ENCODE measurements around the gene PKN1. TPM values are rescaled to one million over a fixed set of nuclear protein-coding genes. Genes with fewer than 3 reads are reported as not detected.

The PKN1 gene
- 100 to 1,000 TPM; 103 to 141 TPM for total RNA-seq
- polyA plus RNA-seq (2013, experiment 1 of 2) = 89.7 TPM
- 76.1 TPM for polyA plus RNA-seq (2013, experiment 2 of 2)
- long read RNA-seq, experiment 1, transcript PKN1-201 (22 exons, 3,069 nt) = major isoform, 12 of 50 reads
- long read RNA-seq, experiment 1, partial matches to known transcripts = 33 of 50 reads
- long read RNA-seq, experiment 1, other reads (novel, unspliced or antisense) = 4 of 50 reads
- long read RNA-seq, experiment 2, transcript PKN1-201 (22 exons, 3,069 nt) = major isoform, 261 of 309 reads
- long read RNA-seq, experiment 2, partial matches to known transcripts = 26 of 309 reads
- long read RNA-seq, experiment 2, other reads (novel, unspliced or antisense) = 22 of 309 reads
- long read RNA-seq, experiment 3, transcript PKN1-201 (22 exons, 3,069 nt) = major isoform, 48 of 68 reads
- long read RNA-seq, experiment 3, partial matches to known transcripts = 16 of 68 reads
- long read RNA-seq, experiment 3, other reads (novel, unspliced or antisense) = 4 of 68 reads
- long read RNA-seq, experiment 4, partial matches to known transcripts = 1 of 1 reads
- long read RNA-seq, experiment 4, other reads (novel, unspliced or antisense) = 0 of 1 reads

- H3K4me1 ChIP-seq (ENCODE audit: control insufficient read depth, insufficient read depth, low read length) = no peaks in the 10 kb centered on the region
- WGBS, 2 experiments (ENCODE audit: insufficient coverage in 1 of 2, insufficient read length in 1 of 2) = 2 to 31% methylated on average over 8 to 81 of the region's 85 CpGs
- Mint-ChIP-seq H3K27me3 (ENCODE audit: insufficient read depth) (peaks cover 20% of the 10 kb centered on the region), H3K9me3 (no peaks in the 10 kb centered on the region), H3K4me3 (peak within 1 kb of the TSS; percentile 69), H3K36me3 (ENCODE audit: low read depth) (no peaks in the 10 kb centered on the region), H3K27ac (no peak within 1 kb of the TSS), H3K4me1 (peaks cover 6% of the 10 kb centered on the region)
- no peak within 1 kb of the TSS for H3K27ac ChIP-seq (ENCODE audit: low read depth, low read length)
- no peak for TF ChIP-seq CTCF (conservative IDR thresholded peaks at IDR 0.05)
- no peaks in the 10 kb centered on the region for H3K27me3 ChIP-seq (ENCODE audit: control insufficient read depth, insufficient read depth, low read length, poor library complexity, severe bottlenecking)
- peak within 1 kb of the TSS; percentile 86 for H3K4me3 ChIP-seq (ENCODE audit: low read length)
- peak within 1 kb of the TSS; percentile 49 for H3K9ac ChIP-seq (ENCODE audit: extremely low read depth, low read length, poor library complexity, severe bottlenecking)
- H3K9me3 ChIP-seq (ENCODE audit: control insufficient read depth, low read length) = no peaks in the 10 kb centered on the region
- H3K36me3 ChIP-seq (ENCODE audit: control insufficient read depth, insufficient read depth, low read length) = peaks cover 8% of the 10 kb centered on the region
- peak; percentile 84 for DNase-seq
Observed at GRCh38 chr19:14432791-14433553, at the start of gene PKN1. Gene PKN1 (plus strand): TSS chr19:14433306. CDS start chr19:14433522, 216 bp downstream.

GRCh38 chr19:14383661-14384555 lies 49.2 kb upstream of the PKN1 start:
- 78 to 79% methylated on average over 8 to 10 of the region's 10 CpGs for WGBS, 2 experiments (ENCODE audit: insufficient coverage in 1 of 2, insufficient read length in 1 of 2)
- no peaks in the 10 kb centered on the region for H3K9me3 ChIP-seq (ENCODE audit: control insufficient read depth, low read length)
- no peak overlapping the region for H3K9ac ChIP-seq (ENCODE audit: extremely low read depth, low read length, poor library complexity, severe bottlenecking)
- no peaks in the 10 kb centered on the region for H3K27me3 ChIP-seq (ENCODE audit: control insufficient read depth, insufficient read depth, low read length, poor library complexity, severe bottlenecking)
- no peak overlapping the region for H3K27ac ChIP-seq (ENCODE audit: low read depth, low read length)
- peaks cover 4% of the 10 kb centered on the region for H3K27me3 Mint-ChIP-seq (ENCODE audit: insufficient read depth)
- H3K9me3 Mint-ChIP-seq = no peaks in the 10 kb centered on the region
- no peak for TF ChIP-seq CTCF (conservative IDR thresholded peaks at IDR 0.05)
- no peak overlapping the region for H3K4me3 ChIP-seq (ENCODE audit: low read length)
- DNase-seq = no peak
- no peak overlapping the region for H3K27ac Mint-ChIP-seq
- no peaks in the 10 kb centered on the region for H3K36me3 ChIP-seq (ENCODE audit: control insufficient read depth, insufficient read depth, low read length)
- no peaks in the 10 kb centered on the region for H3K4me1 ChIP-seq (ENCODE audit: control insufficient read depth, insufficient read depth, low read length)
- H3K4me1 Mint-ChIP-seq = peaks cover 5% of the 10 kb centered on the region
- no peaks in the 10 kb centered on the region for H3K36me3 Mint-ChIP-seq (ENCODE audit: low read depth)
- H3K4me3 Mint-ChIP-seq = no peak overlapping the region

GRCh38 chr19:14385492-14385891 lies 47.6 kb upstream of the PKN1 start:
- no peak overlapping the region for H3K27ac ChIP-seq (ENCODE audit: low read depth, low read length)
- H3K4me3 ChIP-seq (ENCODE audit: low read length) = no peak overlapping the region
- H3K27ac Mint-ChIP-seq = no peak overlapping the region
- H3K27me3 Mint-ChIP-seq (ENCODE audit: insufficient read depth) = peaks cover 4% of the 10 kb centered on the region
- no peak overlapping the region for H3K9ac ChIP-seq (ENCODE audit: extremely low read depth, low read length, poor library complexity, severe bottlenecking)
- no peaks in the 10 kb centered on the region for H3K9me3 Mint-ChIP-seq
- H3K36me3 Mint-ChIP-seq (ENCODE audit: low read depth) = no peaks in the 10 kb centered on the region
- no peaks in the 10 kb centered on the region for H3K27me3 ChIP-seq (ENCODE audit: control insufficient read depth, insufficient read depth, low read length, poor library complexity, severe bottlenecking)
- WGBS, 2 experiments (ENCODE audit: insufficient coverage in 1 of 2, insufficient read length in 1 of 2) = 87 to 90% methylated on average over 7 to 11 of the region's 11 CpGs
- H3K4me1 ChIP-seq (ENCODE audit: control insufficient read depth, insufficient read depth, low read length) = no peaks in the 10 kb centered on the region
- H3K4me3 Mint-ChIP-seq = no peak overlapping the region
- H3K4me1 Mint-ChIP-seq = peaks cover 5% of the 10 kb centered on the region
- no peaks in the 10 kb centered on the region for H3K9me3 ChIP-seq (ENCODE audit: control insufficient read depth, low read length)
- TF ChIP-seq CTCF (conservative IDR thresholded peaks at IDR 0.05) = no peak
- DNase-seq = no peak
- no peaks in the 10 kb centered on the region for H3K36me3 ChIP-seq (ENCODE audit: control insufficient read depth, insufficient read depth, low read length)
